A549 (cell line): ENCODE data around the gene DDX21. TPM values are rescaled to one million over a fixed set of nuclear protein-coding genes. Genes with fewer than 3 reads are reported as not detected.

ENCODE experiments used
- ATAC-seq, 2 experiments: fragments of 200-7000 bp in 1 of 2; fragments of >200 bp in 1 of 2; cut with Nextera tagmentation in 1 of 2; cut with Tn5 transposase in 1 of 2; 3 replicates each; pipeline versions ENCODE4 v1.8.0 to v1.9.1; 2018 to 2020; ENCODE audit warnings: mild to moderate bottlenecking in 1 of 2, moderate library complexity in 1 of 2
- CTCF ChIA-PET: fragments of 300-600 bp; sonication (Branson Sonifier 250); formaldehyde crosslinking; extraction: SDS; loops from one replicate; lab custom pipeline; 2021; ENCODE audit warnings: antibody characterized with exemption, inconsistent platforms; lab: Yijun Ruan, JAX
- POLR2A ChIA-PET: fragments of 350-600 bp; formaldehyde crosslinking; extraction: SDS; loops from one replicate; lab custom pipeline; 2021; ENCODE audit warnings: antibody characterized with exemption, inconsistent platforms; lab: Yijun Ruan, JAX
- DNase-seq, 2 experiments: peaks; one replicate each; pipeline versions ENCODE4 v3.0.0 to v3.0.0-alpha.2; 2011 to 2016; ENCODE audit warnings: low read depth in 1 of 2, low spot score in 1 of 2
- FAIRE-seq: peaks from 2 replicates; lab custom pipeline; 2011; peaks lifted over from hg19 to GRCh38; lab: Jason Lieb, UNC
- H3K27ac ChIP-seq, 2 experiments: fragments of >200 bp; sonication (Bioruptor Twin); formaldehyde crosslinking; 3 replicates each; pipeline ENCODE4 v1.5.1; 2016 to 2017
- H3K4me1 ChIP-seq: fragments of >200 bp; sonication (Bioruptor Twin); formaldehyde crosslinking; 3 replicates; pipeline ENCODE4 v1.6.1; 2016
- H3K4me2 ChIP-seq: fragments of >200 bp; sonication (Bioruptor Twin); formaldehyde crosslinking; 3 replicates; pipeline ENCODE4 v1.6.1; 2016
- H3K4me3 ChIP-seq: fragments of >200 bp; sonication (Bioruptor Twin); formaldehyde crosslinking; 3 replicates; pipeline ENCODE4 v1.5.1; 2016
- H3K9me3 ChIP-seq: fragments of >200 bp; sonication (Bioruptor Twin); formaldehyde crosslinking; 3 replicates; pipeline ENCODE4 v1.6.1; 2016
- CEBPB ChIP-seq, 2 experiments: fragments of >200 bp in 1 of 2; sonication (Bioruptor Twin) in 1 of 2; formaldehyde crosslinking in 1 of 2; IDR thresholded peaks; 2 replicates each; pipeline ENCODE4 v1.6.1; 2012 to 2016
- EP300 ChIP-seq, 2 experiments: fragments of >200 bp; sonication (Bioruptor Twin); formaldehyde crosslinking; IDR thresholded peaks; 2 replicates in 1 of 2; 3 replicates in 1 of 2; pipeline ENCODE4 v1.6.1; 2016 to 2017
- ESRRA ChIP-seq: fragments of 150-350 bp; IDR thresholded peaks from 2 replicates; pipeline ENCODE4 v1.6.1; 2014; ENCODE audit warnings: mild to moderate bottlenecking, low read length, borderline replicate concordance
- JUN ChIP-seq, 2 experiments: fragments of >200 bp; sonication (Bioruptor Twin); formaldehyde crosslinking; IDR thresholded peaks; 2 replicates in 1 of 2; 3 replicates in 1 of 2; pipeline ENCODE4 v1.6.1; 2016 to 2017
- KDM1A ChIP-seq: fragments of 200-600 bp; sonication (generic); IDR thresholded peaks from 2 replicates; pipeline ENCODE4 v1.6.1; 2016; ENCODE audit warnings: low read depth, mild to moderate bottlenecking
- MAFK ChIP-seq: fragments of 450-650 bp; IDR thresholded peaks from 2 replicates; pipeline ENCODE4 v1.6.1; 2014; ENCODE audit not compliant: partially characterized antibody
- MAZ ChIP-seq: fragments of 150-350 bp; IDR thresholded peaks from 2 replicates; pipeline ENCODE4 v1.6.1; 2014; ENCODE audit warnings: antibody characterized with exemption, low read depth, low read length, borderline replicate concordance
- PHF8 ChIP-seq: fragments of 200-600 bp; sonication (generic); IDR thresholded peaks from 2 replicates; pipeline ENCODE4 v1.6.1; 2016; ENCODE audit warnings: low read depth, mild to moderate bottlenecking, antibody characterized with exemption, moderate library complexity, borderline replicate concordance
- POLR2A ChIP-seq: IDR thresholded peaks from 2 replicates; pipeline ENCODE4 v1.6.1; 2012; ENCODE audit warnings: mild to moderate bottlenecking, low read length
- POLR2AphosphoS2 ChIP-seq: conservative IDR thresholded peaks from 2 replicates; pipeline ENCODE4 v1.6.1; 2012; ENCODE audit warnings: low read length, improper control_type of control experiment, inconsistent platforms
- RAD21 ChIP-seq, 2 experiments: fragments of >200 bp in 1 of 2; sonication (Bioruptor Twin) in 1 of 2; formaldehyde crosslinking in 1 of 2; IDR thresholded peaks in 1 of 2; conservative IDR thresholded peaks in 1 of 2; 2 replicates in 1 of 2; 3 replicates in 1 of 2; pipeline ENCODE4 v1.6.1; 2012 to 2018; ENCODE audit warnings: inconsistent platforms in 1 of 2
- RFX5 ChIP-seq: fragments of 450-650 bp; IDR thresholded peaks from 2 replicates; pipeline ENCODE4 v1.7.1; 2014; ENCODE audit warnings: antibody characterized with exemption, mild to moderate bottlenecking, moderate library complexity
- RNF2 ChIP-seq: fragments of 200-600 bp; sonication (generic); IDR thresholded peaks from 2 replicates; pipeline ENCODE4 v1.6.1; 2016; ENCODE audit warnings: low read depth, mild to moderate bottlenecking, antibody characterized with exemption, moderate library complexity, borderline replicate concordance
- SREBF2 ChIP-seq: fragments of 450-650 bp; IDR thresholded peaks from 2 replicates; pipeline ENCODE4 v1.6.1; 2014; ENCODE audit warnings: mild to moderate bottlenecking, moderate library complexity
- TFCP2L1 ChIP-seq: fragments of 250-450 bp; sonication (Bioruptor Pico); IDR thresholded peaks from 2 replicates; pipeline ENCODE4 v1.5.0; 2021; ENCODE audit warnings: mild to moderate bottlenecking
- TP53 ChIP-seq: fragments of 250-450 bp; sonication (Bioruptor Pico); IDR thresholded peaks from 2 replicates; pipeline ENCODE4 v1.5.0; 2021; ENCODE audit warnings: mild to moderate bottlenecking, moderate library complexity
- ZFP36 ChIP-seq: fragments of 450-650 bp; IDR thresholded peaks from 2 replicates; pipeline ENCODE4 v1.6.1; 2014; ENCODE audit warnings: borderline replicate concordance; ENCODE audit not compliant: partially characterized antibody
- ZNF302 ChIP-seq: fragments of 250-450 bp; sonication (Bioruptor Pico); IDR thresholded peaks from 2 replicates; pipeline ENCODE4 v1.9.0; 2021; ENCODE audit warnings: inconsistent platforms, mild to moderate bottlenecking, moderate library complexity
- WGBS: methylation state at CpG from one replicate; pipeline ENCODE4 v1.1.6; 2017; ENCODE audit errors: missing lambda C conversion rate; 5-methylcytosine and 5-hydroxymethylcytosine counted together
- polyA plus RNA-seq, 4 experiments: library from polyadenylated mRNA; depleted of rRNA in 3 of 4; stranded (reverse); fragments of >200 nt; fragmentation: RNase III in 1 of 4; extraction: RNeasy Plus Mini Kit Qiagen cat#74134 plus additional on column Dnase treatment in 1 of 4; gene quantifications; 2 replicates in 3 of 4; 3 replicates in 1 of 4; pipeline ENCODE4 v1.2.3, GENCODE V29; 2011 to 2017
- TF ChIP-seq, protein P1 (sequence below): fragments of >200 bp; sonication (Bioruptor Twin); formaldehyde crosslinking; IDR thresholded peaks from 3 replicates; pipeline ENCODE4 v1.5.1; 2016
- TF ChIP-seq, protein P2 (sequence below): fragments of 250-450 bp; sonication (Bioruptor Pico); IDR thresholded peaks from 2 replicates; pipeline ENCODE4 v1.5.0; 2021; ENCODE audit warnings: mild to moderate bottlenecking, moderate library complexity, borderline replicate concordance
- TF ChIP-seq, protein P3 (sequence below): fragments of 200-600 bp; sonication (generic); IDR thresholded peaks from 2 replicates; pipeline ENCODE4 v1.6.1; 2016; ENCODE audit warnings: antibody characterized with exemption, mild to moderate bottlenecking, moderate library complexity

Gene DDX21
- polyA plus RNA-seq, 2 of the 4 experiments (the other 2 are of a cell fraction) = 113 to 218 TPM

DNA sequence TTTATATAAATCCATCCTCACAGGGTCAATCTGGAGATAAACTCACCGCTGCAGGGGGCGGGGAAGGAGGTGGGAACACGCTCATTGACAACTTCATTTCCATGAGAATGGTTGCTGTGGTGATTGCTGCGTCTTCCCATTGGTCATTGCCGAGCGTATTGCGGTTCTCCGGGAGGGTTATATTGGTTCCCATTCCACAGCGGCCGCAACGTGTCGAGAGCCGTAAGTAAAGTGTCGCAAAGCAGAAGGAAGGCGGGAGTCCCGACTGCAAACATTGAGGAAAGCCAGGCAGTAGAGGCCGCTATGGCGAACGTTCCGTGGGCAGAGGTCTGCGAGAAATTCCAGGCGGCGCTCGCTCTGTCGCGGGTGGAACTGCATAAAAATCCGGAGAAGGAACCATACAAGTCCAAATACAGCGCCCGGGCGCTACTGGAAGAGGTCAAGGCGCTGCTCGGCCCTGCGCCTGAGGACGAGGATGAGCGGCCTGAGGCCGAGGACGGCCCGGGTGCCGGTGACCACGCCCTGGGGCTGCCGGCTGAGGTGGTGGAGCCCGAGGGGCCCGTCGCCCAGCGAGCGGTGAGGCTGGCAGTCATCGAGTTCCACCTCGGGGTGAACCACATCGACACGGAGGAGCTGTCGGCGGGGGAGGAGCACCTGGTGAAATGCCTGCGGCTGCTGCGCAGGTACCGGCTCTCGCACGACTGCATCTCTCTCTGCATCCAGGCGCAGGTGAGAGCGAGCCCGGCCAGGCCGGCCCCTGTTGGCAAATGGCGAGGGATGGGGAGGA, 32.8 kb downstream of the DDX21 start, which contains the start of gene KIFBP (continued):
- TF ChIP-seq PHF8 (peak; percentile 96), POLR2A (peak; percentile 71), EP300 (IDR thresholded peaks at IDR 0.05) (no peak), RAD21 (conservative IDR thresholded peaks at IDR 0.05 in 1 of 2, IDR thresholded peaks at IDR 0.05 in 1 of 2) (peak; percentile 33 to 40; a peak in 4 of 5 replicates), JUN (IDR thresholded peaks at IDR 0.05) (peak; percentile 68 to 93), CEBPB (IDR thresholded peaks at IDR 0.05) (0 out of 4 replicates have a peak, but pooled peaks of 1 of the 2 experiments have one; percentile 7), SREBF2 (no peak)
- TF ChIP-seq, protein P1, sequence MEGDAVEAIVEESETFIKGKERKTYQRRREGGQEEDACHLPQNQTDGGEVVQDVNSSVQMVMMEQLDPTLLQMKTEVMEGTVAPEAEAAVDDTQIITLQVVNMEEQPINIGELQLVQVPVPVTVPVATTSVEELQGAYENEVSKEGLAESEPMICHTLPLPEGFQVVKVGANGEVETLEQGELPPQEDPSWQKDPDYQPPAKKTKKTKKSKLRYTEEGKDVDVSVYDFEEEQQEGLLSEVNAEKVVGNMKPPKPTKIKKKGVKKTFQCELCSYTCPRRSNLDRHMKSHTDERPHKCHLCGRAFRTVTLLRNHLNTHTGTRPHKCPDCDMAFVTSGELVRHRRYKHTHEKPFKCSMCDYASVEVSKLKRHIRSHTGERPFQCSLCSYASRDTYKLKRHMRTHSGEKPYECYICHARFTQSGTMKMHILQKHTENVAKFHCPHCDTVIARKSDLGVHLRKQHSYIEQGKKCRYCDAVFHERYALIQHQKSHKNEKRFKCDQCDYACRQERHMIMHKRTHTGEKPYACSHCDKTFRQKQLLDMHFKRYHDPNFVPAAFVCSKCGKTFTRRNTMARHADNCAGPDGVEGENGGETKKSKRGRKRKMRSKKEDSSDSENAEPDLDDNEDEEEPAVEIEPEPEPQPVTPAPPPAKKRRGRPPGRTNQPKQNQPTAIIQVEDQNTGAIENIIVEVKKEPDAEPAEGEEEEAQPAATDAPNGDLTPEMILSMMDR = peak; percentile 51
- TF ChIP-seq, protein P2, sequence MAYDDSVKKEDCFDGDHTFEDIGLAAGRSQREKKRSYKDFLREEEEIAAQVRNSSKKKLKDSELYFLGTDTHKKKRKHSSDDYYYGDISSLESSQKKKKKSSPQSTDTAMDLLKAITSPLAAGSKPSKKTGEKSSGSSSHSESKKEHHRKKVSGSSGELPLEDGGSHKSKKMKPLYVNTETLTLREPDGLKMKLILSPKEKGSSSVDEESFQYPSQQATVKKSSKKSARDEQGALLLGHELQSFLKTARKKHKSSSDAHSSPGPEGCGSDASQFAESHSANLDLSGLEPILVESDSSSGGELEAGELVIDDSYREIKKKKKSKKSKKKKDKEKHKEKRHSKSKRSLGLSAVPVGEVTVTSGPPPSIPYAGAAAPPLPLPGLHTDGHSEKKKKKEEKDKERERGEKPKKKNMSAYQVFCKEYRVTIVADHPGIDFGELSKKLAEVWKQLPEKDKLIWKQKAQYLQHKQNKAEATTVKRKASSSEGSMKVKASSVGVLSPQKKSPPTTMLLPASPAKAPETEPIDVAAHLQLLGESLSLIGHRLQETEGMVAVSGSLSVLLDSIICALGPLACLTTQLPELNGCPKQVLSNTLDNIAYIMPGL = 0 out of 2 replicates have a peak, but pooled peaks have one; percentile 30
- TF ChIP-seq, all 56 proteins: peak for 16

GRCh38 chr10:68989317-68989990, 33.5 kb downstream of the DDX21 start:
- Histone ChIP-seq H3K27ac (peak overlapping the region; percentile 87 to 95), H3K9me3 (no peaks in the 10 kb centered on the region), H3K4me2 (peak overlapping the region; percentile 89), H3K4me1 (peaks cover 30% of the 10 kb centered on the region), H3K4me3 (peak overlapping the region; percentile 94)
- DNase-seq (no peak), ATAC-seq (peak in 1 of 2 experiments; percentile 17; a peak in 2 of 6 replicates), FAIRE-seq (no peak)
- TF ChIP-seq, protein P3, sequence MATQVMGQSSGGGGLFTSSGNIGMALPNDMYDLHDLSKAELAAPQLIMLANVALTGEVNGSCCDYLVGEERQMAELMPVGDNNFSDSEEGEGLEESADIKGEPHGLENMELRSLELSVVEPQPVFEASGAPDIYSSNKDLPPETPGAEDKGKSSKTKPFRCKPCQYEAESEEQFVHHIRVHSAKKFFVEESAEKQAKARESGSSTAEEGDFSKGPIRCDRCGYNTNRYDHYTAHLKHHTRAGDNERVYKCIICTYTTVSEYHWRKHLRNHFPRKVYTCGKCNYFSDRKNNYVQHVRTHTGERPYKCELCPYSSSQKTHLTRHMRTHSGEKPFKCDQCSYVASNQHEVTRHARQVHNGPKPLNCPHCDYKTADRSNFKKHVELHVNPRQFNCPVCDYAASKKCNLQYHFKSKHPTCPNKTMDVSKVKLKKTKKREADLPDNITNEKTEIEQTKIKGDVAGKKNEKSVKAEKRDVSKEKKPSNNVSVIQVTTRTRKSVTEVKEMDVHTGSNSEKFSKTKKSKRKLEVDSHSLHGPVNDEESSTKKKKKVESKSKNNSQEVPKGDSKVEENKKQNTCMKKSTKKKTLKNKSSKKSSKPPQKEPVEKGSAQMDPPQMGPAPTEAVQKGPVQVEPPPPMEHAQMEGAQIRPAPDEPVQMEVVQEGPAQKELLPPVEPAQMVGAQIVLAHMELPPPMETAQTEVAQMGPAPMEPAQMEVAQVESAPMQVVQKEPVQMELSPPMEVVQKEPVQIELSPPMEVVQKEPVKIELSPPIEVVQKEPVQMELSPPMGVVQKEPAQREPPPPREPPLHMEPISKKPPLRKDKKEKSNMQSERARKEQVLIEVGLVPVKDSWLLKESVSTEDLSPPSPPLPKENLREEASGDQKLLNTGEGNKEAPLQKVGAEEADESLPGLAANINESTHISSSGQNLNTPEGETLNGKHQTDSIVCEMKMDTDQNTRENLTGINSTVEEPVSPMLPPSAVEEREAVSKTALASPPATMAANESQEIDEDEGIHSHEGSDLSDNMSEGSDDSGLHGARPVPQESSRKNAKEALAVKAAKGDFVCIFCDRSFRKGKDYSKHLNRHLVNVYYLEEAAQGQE = no peak
- TF ChIP-seq MAFK (no peak), ESRRA (no peak), TP53 (no peak), ZFP36 (no peak), MAZ (no peak), KDM1A (no peak), RFX5 (no peak), ZNF302 (CRISPR knock-in tag) (no peak), RNF2 (no peak), EP300 (IDR thresholded peaks at IDR 0.05) (no peak), POLR2AphosphoS2 (no peak), TFCP2L1 (CRISPR knock-in tag) (no peak)
- CTCF ChIA-PET = interaction anchor here (0.6 to 5.5 kb wide), 7 partner anchors 12 to 403 kb away, joined by 3 to 22 read pairs (median 4); partner anchors contain the start of gene DDX21
- 20% methylated on average over 22 of the region's 22 CpGs for WGBS
- POLR2A ChIA-PET = no interaction called here
